ENCODE measurements around the gene MAP1B.
"Not testable (repeated sequence)": the region's sequence is repeated elsewhere in the genome, so short reads cannot be mapped to it uniquely, and the experiment has no call there.

Gene MAP1B

DNA sequence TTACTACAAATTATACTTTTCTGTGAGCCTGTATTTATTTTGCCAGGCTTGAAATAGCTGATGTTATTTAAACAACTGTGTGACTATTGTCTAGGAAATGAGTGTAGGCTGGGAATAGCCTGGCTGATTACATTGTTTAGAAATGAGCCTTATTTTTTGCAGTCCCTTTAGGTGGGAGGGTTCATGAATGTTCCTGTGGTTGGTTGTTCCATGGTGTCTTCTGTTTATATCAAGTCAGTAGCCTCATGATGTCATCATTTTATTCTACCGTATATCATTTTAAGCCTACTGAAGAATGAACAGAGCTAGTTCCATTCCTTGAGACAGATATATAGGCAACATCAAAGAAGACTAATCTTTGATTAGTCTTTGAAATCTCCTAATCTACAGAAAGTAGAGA is 53.1 kb downstream of the MAP1B start:
- DNase-seq = no peak

DNA sequence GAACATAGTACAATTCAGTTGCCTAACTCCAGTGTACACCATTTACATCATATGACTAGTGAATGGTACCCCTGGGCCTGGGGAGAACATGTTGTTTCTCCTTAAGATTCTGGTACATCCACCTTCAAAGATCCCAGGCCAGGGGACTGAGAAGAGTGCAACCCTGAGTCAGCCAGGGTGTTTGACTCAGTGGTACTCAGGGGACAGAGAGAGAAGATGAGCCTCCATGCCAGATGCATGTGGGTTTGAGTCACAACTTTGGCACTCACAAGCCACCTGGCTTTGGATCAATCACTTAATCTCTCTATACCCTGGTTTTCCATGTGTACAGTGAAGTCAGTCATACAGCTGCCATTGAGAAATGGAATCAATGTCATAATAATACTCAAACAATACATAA is 53.7 kb downstream of the MAP1B start:
- DNase-seq = no peak

DNA sequence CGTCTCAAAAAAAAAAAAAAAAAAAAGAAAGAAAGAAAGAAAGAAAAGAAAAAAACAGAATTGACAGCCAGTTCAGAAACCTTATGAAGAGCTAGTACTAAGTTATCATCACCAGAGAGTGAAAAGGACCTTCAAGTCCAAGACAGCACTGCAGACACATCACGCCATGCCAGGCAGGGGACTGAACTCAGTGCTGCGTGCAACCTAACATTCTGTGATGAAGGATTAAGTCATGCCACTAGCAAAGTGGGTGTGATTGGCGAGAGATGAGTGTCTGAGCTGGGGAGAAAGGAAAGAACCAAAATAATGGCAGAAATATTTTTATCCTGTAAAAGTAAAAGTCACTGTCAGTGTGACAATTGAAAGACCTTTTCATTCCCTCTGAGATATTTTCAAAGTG is 54.7 kb downstream of the MAP1B start:
- no peak for DNase-seq

DNA sequence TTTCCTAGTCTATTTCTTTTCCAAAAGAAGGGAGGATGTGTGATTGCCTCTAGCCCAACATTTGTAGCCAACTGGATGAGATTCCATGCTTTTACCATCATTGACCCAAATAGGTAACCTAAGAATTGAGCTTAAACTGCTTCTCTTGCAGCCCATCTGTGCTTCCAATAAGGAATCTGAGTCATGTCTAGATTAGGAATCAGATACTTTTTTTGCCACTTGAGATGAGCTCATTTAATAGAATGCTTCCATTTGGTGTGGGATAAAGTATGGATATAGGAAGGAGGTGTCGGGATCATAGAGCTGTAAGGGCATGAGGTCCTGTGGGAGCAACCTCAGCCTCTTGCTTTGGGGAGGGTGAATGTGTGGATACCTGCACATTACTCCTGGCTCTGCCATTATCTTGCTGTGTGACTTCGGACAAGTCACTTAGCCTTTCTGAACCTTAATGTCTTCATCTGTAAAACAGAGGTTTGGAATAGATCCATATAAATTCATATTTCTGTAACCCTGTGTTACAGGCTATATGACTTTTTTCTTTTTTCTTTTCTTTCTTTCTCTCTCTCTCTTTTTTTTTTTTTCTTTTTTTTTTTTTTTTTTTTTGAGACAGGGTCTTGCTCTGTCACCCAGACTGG is 56.2 kb downstream of the MAP1B start:
- no peak for DNase-seq

DNA sequence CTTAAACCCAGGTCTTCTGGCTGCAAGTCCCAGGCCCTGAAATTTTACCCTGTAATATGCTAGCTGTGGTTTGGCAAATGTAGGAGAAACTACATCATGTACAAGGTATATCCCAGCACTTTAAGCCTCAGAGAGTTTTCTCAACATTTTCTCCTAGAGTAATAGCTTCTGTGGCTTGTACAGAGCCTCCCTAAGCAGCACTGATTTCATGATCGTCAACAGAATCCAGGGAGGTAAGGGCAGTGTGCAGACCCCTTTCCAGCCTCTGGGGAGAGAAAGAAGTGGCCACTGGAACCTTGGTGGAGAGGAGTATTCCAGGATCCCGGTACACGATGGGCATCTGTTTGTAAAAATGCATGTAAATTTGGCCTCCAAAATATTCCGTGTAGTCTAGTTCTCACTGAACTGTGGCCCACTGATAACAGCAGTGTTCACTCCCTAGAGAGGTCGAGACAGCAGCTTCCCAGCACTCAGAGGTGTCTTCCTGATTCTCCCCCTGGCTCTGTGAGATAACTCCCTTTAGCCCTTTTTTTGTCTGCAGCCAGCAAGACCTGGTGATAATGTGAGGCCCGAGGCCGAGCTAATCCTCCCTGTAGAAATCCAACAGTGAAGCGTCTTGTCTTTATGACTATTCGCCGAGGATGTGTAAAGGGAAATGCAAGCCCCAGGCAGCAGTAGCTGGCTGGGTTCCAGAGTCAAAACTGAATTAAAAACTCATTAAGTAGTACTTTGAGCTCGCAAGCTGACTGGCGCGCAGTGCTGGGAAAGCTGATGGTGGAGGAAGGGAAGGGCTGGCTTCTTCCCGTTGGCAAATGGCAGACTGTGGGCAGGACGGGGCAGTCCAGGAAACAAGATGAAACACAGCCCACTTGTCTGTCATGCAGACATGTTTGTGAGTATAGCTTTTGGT is 59.0 kb downstream of the MAP1B start:
- peak in 51 of 56 donors; percentile 9 to 84 (median 54) for DNase-seq

DNA sequence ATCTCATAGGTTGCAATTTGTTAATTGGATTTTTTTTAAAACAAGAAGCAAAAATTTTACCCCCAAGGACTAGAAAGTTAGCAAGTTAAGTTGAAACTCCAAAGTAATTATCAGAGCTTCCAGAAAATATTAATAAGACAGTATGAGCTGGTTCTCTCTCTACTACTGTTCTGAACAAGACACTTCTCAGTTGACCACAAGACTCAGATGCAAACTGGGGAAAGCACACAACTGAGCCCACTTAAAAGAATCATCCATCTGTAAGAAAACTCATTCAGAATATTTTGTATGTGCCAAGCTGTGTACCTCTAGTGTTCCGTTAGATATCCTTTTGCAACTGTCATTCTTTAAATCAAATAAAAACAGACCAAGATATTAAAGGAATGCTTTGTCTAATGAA is 60.0 kb downstream of the MAP1B start:
- no peak for DNase-seq

DNA sequence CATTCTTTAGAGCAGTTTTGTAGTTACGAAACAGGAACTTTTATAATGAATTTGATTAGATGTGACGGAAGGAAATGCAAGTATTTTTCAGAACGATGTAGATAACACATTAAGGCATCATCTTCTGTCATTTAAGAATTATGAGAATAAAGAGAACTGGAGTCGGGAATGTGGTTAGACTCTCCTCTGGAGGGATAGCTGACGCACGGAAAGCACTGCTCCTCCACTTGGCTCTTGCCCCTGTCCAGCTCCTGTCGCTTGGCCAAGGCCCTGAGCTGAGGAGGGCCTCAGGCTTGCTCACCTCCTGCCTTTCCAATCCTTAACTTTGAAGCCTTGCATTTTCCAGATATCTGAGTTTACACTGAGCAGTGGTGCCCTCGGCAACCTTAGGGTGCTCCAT is 60.5 kb downstream of the MAP1B start:
- peak in 11 of 56 donors; percentile 10 to 38 (median 18) for DNase-seq

DNA sequence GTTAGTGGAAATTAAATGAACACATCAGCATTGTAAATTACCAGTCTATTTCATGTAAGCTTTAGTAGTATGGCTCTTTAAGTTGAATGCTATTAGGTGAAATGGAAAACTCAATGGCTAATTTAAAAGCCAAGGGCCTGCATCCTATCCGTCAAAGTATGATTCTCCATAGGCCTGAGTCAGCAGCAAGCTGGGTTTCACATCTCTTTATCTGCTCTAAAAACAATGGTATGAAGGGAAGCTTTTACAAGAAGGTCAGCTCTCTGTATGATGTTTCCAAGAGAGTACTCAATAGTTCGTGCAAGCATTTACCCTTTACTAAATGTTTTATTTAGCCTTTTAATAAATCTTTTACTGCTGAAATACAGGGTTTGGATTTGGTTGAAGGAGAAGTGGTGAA is 62.8 kb downstream of the MAP1B start:
- no peak for DNase-seq

DNA sequence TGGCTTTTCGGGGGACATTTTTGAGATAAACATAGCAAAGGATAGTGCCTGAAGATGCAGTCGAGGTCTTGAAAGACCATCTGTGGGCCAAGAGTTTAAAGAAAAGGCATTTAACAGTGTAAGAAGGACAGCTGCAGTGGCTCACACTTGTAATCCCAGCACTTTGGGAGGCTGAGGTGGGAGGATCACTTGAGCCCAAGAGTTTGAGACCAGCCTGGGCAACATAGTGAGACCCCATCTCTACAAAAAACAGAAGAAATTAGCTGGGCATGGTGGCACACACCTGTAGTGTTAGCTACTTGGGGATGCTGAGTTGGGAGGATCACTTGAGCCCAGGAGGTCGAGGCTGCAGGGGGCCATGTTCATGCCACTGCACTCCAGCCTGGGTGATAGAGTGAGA is 63.9 kb downstream of the MAP1B start:
- DNase-seq = not testable (repeated sequence)

DNA sequence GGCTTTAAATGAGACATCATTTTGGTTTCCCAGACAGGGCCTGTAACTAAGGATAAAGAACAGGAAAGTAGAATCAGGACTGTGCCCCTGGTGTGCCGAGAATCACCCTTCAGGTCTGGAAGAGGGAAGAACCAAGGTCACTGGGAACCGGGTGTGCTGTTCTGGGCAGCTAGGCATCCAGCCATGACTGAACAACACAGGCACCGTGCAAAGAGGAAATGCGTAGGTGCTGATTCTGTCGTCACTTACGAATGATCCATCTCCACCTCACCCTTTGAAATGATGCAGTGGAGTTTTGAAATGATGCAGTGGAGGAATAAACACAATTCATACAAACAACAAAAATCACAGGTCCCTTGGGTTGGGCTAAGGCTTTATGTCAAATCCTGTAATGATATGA is 64.4 kb downstream of the MAP1B start:
- DNase-seq = no peak

DNA sequence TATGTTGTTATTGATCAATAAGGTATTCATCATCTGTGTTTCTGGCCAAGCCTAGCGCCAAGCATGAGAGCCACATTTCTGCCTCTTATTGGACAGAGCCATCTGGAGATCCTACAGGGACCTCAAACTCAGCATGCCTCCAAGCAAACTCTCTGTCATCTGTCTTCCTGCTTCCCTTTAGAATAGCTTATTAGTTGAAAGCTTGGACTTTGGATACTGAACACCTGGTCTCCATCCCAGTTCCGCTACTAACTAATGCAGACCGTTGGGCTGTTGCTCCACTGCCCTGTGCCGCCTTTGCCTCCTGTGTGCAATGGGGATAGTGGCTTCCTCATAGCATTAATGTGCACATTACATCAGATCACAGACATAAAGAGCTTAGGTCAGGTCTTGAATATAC is 65.5 kb downstream of the MAP1B start:
- no peak for DNase-seq

DNA sequence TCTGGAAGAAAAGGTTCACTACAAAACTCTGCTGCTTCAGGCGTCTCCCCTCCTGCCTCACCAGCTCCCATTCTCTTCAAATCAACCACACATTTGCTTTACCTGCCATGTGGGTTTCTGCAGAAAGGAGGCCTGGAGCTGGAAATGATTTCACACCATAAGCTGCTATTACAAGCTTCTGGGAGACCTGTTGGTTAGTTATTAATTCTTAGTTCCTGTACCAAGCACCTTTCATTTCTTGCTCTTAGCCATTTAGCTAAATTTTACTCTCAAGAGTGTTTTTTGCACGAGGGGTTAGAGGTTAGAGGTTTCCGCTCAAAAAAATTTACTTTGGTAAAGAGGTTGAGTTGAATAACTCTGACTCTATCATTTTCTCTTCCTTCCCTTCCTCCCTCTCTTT is 70.3 kb downstream of the MAP1B start:
- no peak for DNase-seq

DNA sequence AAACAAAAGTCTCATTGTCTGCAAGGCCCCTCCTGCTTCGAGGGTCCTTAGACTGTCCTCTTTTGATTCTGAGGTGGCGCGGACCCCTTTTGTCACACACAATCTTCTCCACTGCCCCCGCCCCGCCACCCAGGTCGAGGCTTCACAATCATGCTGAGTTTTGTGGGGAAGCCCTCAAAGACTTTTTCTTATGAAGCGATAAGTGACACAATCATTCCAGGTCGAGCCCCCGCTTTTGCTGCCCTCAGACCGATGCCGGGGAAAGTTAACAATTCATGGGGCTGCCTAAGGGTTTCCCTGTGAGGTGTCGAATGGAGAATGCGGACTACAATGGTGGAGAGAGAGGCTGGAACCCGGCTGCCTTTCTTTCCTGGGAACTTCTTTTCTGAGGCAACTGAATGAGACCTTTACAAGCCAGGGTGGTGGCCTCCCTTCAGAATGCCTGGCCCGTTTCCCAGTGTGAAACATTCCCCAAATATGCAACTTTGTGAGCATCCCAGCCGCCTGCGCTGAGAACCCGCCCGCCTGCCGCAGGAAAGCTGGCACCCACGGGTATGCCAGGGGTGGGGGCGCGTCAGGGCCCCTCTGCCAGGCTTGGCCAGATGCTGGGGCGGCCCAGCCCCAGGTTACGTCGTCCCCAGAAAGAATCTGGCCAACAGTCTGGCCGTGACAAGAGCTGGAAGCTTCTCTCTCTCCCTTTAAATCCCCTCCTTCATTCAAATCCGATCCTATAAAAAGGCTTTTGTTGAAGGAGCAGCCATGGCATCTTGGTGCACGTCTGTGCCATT is 71.9 kb downstream of the MAP1B start:
- peak in 47 of 56 donors; percentile 21 to 83 (median 58) for DNase-seq

DNA sequence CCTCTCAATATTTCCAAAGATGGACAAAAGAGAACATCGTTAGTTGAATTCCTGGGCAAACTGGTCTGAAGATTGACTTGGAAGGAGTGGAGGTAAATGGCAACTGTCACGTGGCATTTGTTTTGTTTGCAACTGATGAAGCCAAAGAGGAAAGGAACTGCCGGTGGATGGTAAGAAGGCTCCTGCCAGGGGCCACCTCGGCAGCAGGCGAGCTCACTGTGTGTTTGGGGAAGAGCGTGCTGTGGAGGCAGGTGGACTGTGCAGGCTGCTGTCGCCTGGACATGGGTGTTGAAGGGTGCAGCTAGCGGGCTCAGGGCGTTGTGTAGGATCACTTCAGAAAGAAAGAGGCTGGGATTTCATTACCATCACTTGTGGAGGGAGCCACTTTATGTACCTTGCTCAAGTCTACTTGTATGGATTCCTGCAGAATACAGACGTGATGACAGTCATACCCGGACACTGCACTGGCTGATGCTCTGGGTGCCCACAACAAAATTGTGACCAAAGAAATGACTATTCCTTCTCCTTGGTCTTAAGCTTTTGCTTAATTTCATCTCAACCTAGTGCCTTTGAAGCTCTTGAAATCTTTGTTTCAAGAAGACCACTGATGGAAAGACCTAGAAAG is 72.7 kb downstream of the MAP1B start:
- DNase-seq = peak in 32 of 56 donors; percentile 14 to 81 (median 54)

DNA sequence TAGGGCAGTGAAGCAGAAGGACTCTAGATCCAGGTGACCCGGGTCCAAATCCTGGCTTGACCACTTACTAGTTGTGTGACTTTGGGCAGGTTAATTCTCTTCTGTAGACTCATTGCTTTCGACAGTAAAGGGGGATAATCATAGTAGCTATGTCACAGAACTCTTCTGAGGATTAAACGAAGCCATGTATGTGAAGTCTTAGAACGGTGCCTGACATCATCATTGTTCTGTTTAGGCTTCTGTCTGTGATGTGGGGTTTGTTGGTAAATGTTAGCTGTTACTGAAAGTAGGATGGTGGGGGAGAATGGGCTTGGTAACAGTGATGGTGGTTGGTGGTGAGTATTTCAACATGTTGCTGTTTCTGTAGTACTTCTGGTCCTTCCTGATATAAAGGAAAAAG is 73.7 kb downstream of the MAP1B start:
- DNase-seq = peak in 2 of 56 donors; percentile 9 to 12

DNA sequence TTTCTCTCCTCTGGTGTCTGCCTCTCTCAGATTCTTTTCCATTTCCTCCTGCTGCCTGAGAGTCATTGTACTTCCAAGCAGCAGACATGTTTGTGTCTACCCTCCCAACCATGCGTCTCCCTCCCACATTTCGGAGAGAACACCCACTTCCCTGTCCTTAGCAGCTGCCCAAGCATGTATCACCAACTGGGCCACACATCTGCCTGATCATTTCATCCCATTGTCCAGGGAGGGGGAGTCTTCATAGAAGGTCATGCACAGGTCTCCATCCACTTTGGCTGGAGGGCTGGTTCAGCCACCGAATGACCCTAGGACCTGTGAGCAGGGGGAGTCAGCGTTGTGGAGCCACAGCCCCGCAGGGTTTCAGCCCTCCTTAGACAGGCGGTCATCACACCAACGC is 75.4 kb downstream of the MAP1B start:
- DNase-seq = no peak

DNA sequence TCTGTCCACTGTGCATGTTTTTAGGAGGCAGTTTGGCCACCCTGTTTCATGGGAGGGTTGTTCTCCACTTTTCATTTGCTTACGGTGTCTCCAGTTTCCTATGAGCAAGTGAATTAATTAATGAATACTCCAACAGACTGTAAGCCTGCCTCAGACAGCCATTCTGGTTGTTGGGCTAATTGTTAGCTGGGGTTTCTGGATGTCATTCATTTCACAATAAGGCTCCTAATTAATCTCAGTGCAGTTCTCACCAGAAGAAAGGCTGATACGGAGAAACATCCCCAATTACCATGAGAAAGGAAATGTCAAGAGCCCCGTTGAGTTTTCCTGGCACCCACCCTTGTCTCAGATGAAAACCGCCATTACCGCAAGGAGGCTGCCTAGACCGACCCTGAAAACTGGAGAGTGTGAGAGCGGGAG is 75.8 kb downstream of the MAP1B start:
- DNase-seq = peak in 2 of 56 donors; percentile 11 to 35

DNA sequence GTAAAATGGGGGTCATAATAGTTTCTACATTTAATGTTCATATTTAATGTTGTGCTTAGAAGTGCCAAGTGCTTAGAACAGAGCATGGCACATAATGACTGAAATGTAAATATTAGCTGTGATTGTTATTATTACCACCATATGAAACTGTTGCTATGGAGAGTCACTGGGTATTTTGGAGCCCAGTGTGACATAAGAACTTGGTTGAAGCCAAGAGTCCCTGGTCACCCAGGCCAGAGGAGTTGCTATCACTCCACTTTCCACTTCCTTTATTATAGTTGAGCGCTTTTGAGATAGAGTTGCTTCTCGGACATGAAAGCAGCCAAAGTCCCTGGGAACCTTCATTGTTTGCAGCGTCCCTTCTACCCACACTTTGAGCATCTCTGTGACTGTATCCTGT is 77.1 kb downstream of the MAP1B start:
- no peak for DNase-seq

DNA sequence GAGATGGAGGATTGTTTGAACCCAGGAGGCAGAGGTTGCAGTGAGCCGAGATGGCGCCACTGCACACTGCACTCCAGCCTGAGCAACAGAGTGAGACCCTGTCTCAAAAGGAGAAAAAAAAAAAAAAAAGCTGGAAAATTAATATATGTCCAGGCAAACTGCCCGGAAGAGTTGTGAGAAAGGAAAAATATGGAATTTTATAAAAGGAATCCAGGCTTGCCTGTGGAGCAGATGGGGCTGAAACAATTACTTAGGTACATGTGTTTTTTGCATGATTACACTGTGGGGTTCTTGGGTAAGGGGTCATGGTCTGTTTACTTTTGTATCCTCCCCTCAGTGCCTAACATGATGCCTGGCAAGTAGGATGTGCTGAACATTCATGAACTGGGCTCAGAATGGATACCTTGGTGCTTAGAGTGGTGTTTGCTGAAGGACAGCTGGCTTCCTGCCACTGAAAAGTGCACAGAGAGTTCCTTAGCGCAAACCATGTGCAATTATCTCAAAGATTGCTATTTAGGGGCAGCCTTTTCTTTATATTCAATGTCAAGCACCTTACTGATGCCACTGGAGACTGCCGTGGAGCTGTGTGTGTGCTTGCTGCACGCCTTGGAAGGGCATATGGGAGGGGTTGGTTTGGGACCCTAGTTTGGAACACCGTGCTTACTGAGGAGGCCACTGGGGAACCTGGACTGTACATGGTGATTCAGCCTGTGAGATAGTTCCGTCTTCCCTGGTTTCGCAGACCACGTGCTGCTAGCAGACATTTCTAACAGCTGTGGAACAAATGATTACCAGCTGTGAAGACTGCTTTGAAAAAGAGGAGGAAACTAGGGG is 78.4 kb downstream of the MAP1B start:
- no peak for DNase-seq

DNA sequence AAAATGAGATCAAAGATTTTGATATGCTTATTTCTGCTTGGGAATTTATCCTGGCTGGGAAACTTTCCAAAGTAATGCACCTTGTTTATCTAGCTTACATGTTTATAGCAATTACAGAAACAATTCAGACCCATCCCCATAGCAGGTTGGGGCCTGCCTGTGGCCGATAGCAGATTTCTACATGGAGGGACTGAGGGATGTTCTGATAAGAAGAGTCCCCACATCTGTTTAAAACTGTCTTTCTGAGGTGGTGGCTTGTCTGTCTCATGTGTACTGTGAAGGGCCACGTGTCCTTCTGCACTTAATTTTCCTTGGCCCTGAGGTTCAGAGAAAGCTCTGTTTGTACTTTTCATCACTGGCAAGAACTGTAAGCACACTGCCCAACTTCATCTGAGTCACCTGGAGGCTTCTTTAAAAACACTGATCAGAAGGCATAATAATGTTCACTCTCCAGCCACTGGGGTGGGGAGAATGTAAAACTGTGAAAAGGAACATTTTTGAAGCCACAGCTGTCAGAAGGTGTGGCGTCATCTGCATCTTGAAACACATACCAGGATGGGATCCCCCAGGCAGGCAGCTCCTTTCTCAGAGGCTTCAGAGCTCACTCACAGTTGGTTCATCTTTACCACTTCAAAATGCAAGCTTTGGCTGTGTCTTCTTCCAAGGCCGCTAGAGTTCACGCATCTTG is 80.3 kb downstream of the MAP1B start:
- DNase-seq = no peak
